H9 (cell line): Measurements from ENCODE around the gene KCTD7. TPM values are rescaled to one million over a fixed set of nuclear protein-coding genes. Genes with fewer than 3 reads are reported as not detected.
A peak's percentile ranks its signal among the peaks of the same experiment; 100 is the strongest.
"Not testable (repeated sequence)": the region's sequence is repeated elsewhere in the genome, so short reads cannot be mapped to it uniquely, and the experiment has no call there.

Source experiments
- DNase-seq: peaks from one replicate; pipeline ENCODE4 v3.0.0-alpha.2; 2017
- H2AFZ ChIP-seq: one replicate; pipeline ENCODE4 v1.6.1; 2013; ENCODE audit warnings: mild to moderate bottlenecking, low read length, control low read depth, moderate library complexity
- H2AK5ac ChIP-seq: 2 replicates; pipeline ENCODE4 v1.6.1; 2013; ENCODE audit warnings: low read length, control low read depth, mixed read lengths; ENCODE audit not compliant: insufficient read length
- H2BK120ac ChIP-seq: one replicate; pipeline ENCODE4 v1.6.1; 2013; ENCODE audit warnings: low read depth, mild to moderate bottlenecking, low read length, control low read depth, inconsistent platforms; ENCODE audit not compliant: poor library complexity, severe bottlenecking
- H2BK12ac ChIP-seq: 2 replicates; pipeline ENCODE4 v1.6.1; 2013; ENCODE audit warnings: low read length, control low read depth, mixed read lengths, low read depth; ENCODE audit not compliant: insufficient read length
- H2BK15ac ChIP-seq: 2 replicates; pipeline ENCODE4 v1.6.1; 2013; ENCODE audit warnings: low read depth, low read length, control low read depth
- H2BK20ac ChIP-seq: one replicate; pipeline ENCODE4 v1.6.1; 2013; ENCODE audit warnings: low read depth, mild to moderate bottlenecking, low read length, control low read depth, inconsistent platforms; ENCODE audit not compliant: poor library complexity, severe bottlenecking
- H2BK5ac ChIP-seq: 2 replicates; pipeline ENCODE4 v1.6.1; 2013; ENCODE audit warnings: low read length, control low read depth, mixed read lengths; ENCODE audit not compliant: insufficient read length
- H3K14ac ChIP-seq: 2 replicates; pipeline ENCODE4 v1.6.1; 2013; ENCODE audit warnings: low read length, control low read depth; ENCODE audit not compliant: insufficient read depth
- H3K18ac ChIP-seq: 2 replicates; pipeline ENCODE4 v1.6.1; 2013; ENCODE audit warnings: low read depth, mild to moderate bottlenecking, mixed read lengths, low read length, control low read depth; ENCODE audit not compliant: insufficient read length
- H3K23ac ChIP-seq: 2 replicates; pipeline ENCODE4 v1.6.1; 2013; ENCODE audit warnings: low read length, control low read depth, mixed read lengths, low read depth; ENCODE audit not compliant: insufficient read length
- H3K23me2 ChIP-seq: 2 replicates; pipeline ENCODE4 v1.6.1; 2013; ENCODE audit warnings: low read depth, mild to moderate bottlenecking, mixed read lengths, low read length, control low read depth; ENCODE audit not compliant: insufficient read length, poor library complexity, severe bottlenecking
- H3K27ac ChIP-seq: 2 replicates; pipeline ENCODE4 v1.5.1; 2013; ENCODE audit warnings: low read length, control low read depth, mixed read lengths, low read depth; ENCODE audit not compliant: insufficient read length
- H3K27me3 ChIP-seq: 2 replicates; pipeline ENCODE4 v1.6.1; 2013; ENCODE audit warnings: low read length, control low read depth, inconsistent platforms; ENCODE audit not compliant: insufficient read depth
- H3K4ac ChIP-seq: 2 replicates; pipeline ENCODE4 v1.6.1; 2013; ENCODE audit warnings: low read depth, mild to moderate bottlenecking, control low read depth, inconsistent platforms, low read length, moderate library complexity
- H3K4me1 ChIP-seq: 2 replicates; pipeline ENCODE4 v1.6.1; 2013; ENCODE audit warnings: low read length, control low read depth, inconsistent platforms; ENCODE audit not compliant: insufficient read depth
- H3K4me2 ChIP-seq: 2 replicates; pipeline ENCODE4 v1.6.1; 2013; ENCODE audit warnings: low read length, control low read depth, mixed read lengths; ENCODE audit not compliant: insufficient read length, insufficient read depth
- H3K56ac ChIP-seq: 2 replicates; pipeline ENCODE4 v1.6.1; 2013; ENCODE audit warnings: low read depth, mild to moderate bottlenecking, mixed read lengths, low read length, control low read depth; ENCODE audit not compliant: insufficient read length
- H3K79me1 ChIP-seq: 2 replicates; pipeline ENCODE4 v1.6.1; 2013; ENCODE audit warnings: low read depth, mild to moderate bottlenecking, moderate library complexity, low read length, control low read depth, inconsistent platforms; ENCODE audit not compliant: insufficient read depth, poor library complexity, severe bottlenecking
- H3K79me2 ChIP-seq: 2 replicates; pipeline ENCODE4 v1.6.1; 2013; ENCODE audit warnings: low read length, control low read depth, inconsistent platforms; ENCODE audit not compliant: insufficient read depth
- H3K9ac ChIP-seq: 2 replicates; pipeline ENCODE4 v1.6.1; 2013; ENCODE audit warnings: low read length, control low read depth, mixed read lengths; ENCODE audit not compliant: insufficient read length; ENCODE audit errors: extremely low read depth
- H3K9me3 ChIP-seq: one replicate; pipeline ENCODE4 v1.6.1; 2013; ENCODE audit warnings: low read depth, low read length, inconsistent platforms; ENCODE audit not compliant: control insufficient read depth
- H3T11ph ChIP-seq: one replicate; pipeline ENCODE4 v1.6.1; 2013; ENCODE audit warnings: mild to moderate bottlenecking, low read length, control low read depth, inconsistent platforms
- H4K20me1 ChIP-seq: one replicate; pipeline ENCODE4 v1.6.1; 2013; ENCODE audit not compliant: control insufficient read depth, insufficient read length, insufficient read depth
- H4K5ac ChIP-seq: 2 replicates; pipeline ENCODE4 v1.6.1; 2013; ENCODE audit warnings: low read depth, mild to moderate bottlenecking, mixed read lengths, low read length, control low read depth; ENCODE audit not compliant: insufficient read length
- H4K8ac ChIP-seq: replicated peaks from 2 replicates; pipeline ENCODE4 v1.6.1; 2013; ENCODE audit warnings: low read length, control low read depth, mixed read lengths, low read depth; ENCODE audit not compliant: insufficient read length
- H4K91ac ChIP-seq: 2 replicates; pipeline ENCODE4 v1.6.1; 2013; ENCODE audit warnings: low read depth, mild to moderate bottlenecking, moderate library complexity, mixed read lengths, low read length, control low read depth; ENCODE audit not compliant: insufficient read length
- H3K27ac Mint-ChIP-seq, 3 experiments: 2 replicates in 2 of 3; 3 replicates in 1 of 3; pipeline ENCODE4 v1.8.0; 2020 to 2021; ENCODE audit warnings: mixed read lengths in 3 of 3, mild to moderate bottlenecking in 1 of 3, moderate library complexity in 1 of 3
- H3K27me3 Mint-ChIP-seq: 2 replicates; pipeline ENCODE4 v1.8.0; 2021; ENCODE audit warnings: low read depth, mild to moderate bottlenecking, moderate library complexity, mixed read lengths
- H3K36me3 Mint-ChIP-seq, 3 experiments: 2 replicates in 2 of 3; 3 replicates in 1 of 3; pipeline ENCODE4 v1.8.0; 2020 to 2021; ENCODE audit warnings: low read depth in 3 of 3, mixed read lengths in 3 of 3; ENCODE audit not compliant: insufficient read depth in 1 of 3
- H3K4me1 Mint-ChIP-seq, 2 experiments: 2 replicates each; pipeline ENCODE4 v1.8.0; 2020; ENCODE audit warnings: mixed read lengths in 2 of 2
- H3K4me3 Mint-ChIP-seq, 2 experiments: 2 replicates in 1 of 2; 3 replicates in 1 of 2; pipeline ENCODE4 v1.8.0; 2020 to 2021; ENCODE audit warnings: mild to moderate bottlenecking in 2 of 2, mixed read lengths in 2 of 2, moderate library complexity in 1 of 2
- H3K9me3 Mint-ChIP-seq, 2 experiments: 2 replicates in 1 of 2; 3 replicates in 1 of 2; pipeline ENCODE4 v1.8.0; 2020; ENCODE audit warnings: mild to moderate bottlenecking in 2 of 2, mixed read lengths in 2 of 2, moderate library complexity in 1 of 2
- WGBS: extraction: QIAGEN DNeasy Blood & Tissue Kit; methylation state at CpG from one replicate; pipeline ENCODE4 v1.1.7; 2013; ENCODE audit warnings: missing lambda C conversion rate, low lambda C conversion rate, mixed read lengths; ENCODE audit not compliant: insufficient read length; ENCODE audit errors: extremely low coverage; 5-methylcytosine and 5-hydroxymethylcytosine counted together
- total RNA-seq: library from RNA; stranded (reverse); gene quantifications from 2 replicates; pipeline ENCODE4 v1.2.1, GENCODE V29; 2021

KCTD7 gene
- total RNA-seq, 1 experiment from 2014 or later: 8.9 TPM

DNA sequence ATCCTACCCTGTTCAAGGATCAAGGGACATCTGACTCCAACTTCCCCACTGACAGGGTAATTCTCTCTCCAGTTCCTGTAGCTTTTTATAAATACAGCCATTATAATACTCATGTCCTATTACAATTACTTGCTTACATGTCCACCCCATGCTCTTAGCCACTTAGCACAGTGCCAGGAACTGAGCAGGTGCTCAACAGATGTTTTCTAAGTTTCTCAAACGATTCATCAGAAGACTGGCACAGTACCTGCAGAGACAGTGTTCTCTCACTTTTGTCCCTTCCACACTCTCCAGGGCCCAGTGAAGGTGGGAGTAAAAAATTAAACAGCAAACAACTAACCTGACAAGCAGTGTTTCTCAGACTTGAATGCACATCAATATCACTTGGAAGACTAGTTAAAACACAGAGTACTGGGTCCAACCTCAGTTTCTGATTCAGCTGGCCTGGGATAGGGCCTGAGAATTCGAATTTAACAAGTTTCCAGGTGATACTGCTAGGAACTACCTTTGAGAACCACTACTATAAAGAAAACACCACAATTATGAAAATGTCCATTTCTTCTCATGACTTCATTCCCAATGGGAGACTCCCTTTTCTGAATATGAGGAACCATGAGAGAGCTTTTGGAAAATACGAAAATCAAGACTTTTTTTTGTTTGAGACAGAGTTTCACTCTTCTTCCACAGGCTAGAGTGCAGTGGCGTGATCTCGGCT lies 39.7 kb upstream of the KCTD7 start:
- H3K79me2 ChIP-seq: peaks cover 40% of the 10 kb centered on the region; the same call in 1 of the 2 replicates
- H2BK5ac ChIP-seq, H2BK120ac ChIP-seq, H3K18ac ChIP-seq, H3K27ac ChIP-seq, H3K56ac ChIP-seq, H2BK15ac ChIP-seq, H3K4me1 ChIP-seq, H4K20me1 ChIP-seq, H3K14ac ChIP-seq, H3K79me1 ChIP-seq, H4K91ac ChIP-seq, H3K9ac ChIP-seq, DNase-seq, H3K4me3 Mint-ChIP-seq, H4K8ac ChIP-seq, H3K9me3 ChIP-seq, H3T11ph ChIP-seq, H2BK12ac ChIP-seq, H3K23me2 ChIP-seq, H3K27me3 Mint-ChIP-seq, H3K23ac ChIP-seq, H3K4me2 ChIP-seq, H4K5ac ChIP-seq, H3K9me3 Mint-ChIP-seq, H3K4ac ChIP-seq, H2AFZ ChIP-seq, H2AK5ac ChIP-seq, H2BK20ac ChIP-seq, H3K27me3 ChIP-seq: not testable (repeated sequence)
- H3K4me1 Mint-ChIP-seq: peaks cover 19 to 23% of the 10 kb centered on the region in 2 experiments
- peaks cover 13 to 23% (median 15%) of the 10 kb centered on the region in 3 experiments for H3K36me3 Mint-ChIP-seq
- H3K27ac Mint-ChIP-seq: peak overlapping the region in 2 of 3 experiments; percentile 7 to 12; a peak in 1 of 7 replicates
- no CpG with 5 or more reads among the region's 5 CpGs for whole genome bisulfite sequencing

DNA sequence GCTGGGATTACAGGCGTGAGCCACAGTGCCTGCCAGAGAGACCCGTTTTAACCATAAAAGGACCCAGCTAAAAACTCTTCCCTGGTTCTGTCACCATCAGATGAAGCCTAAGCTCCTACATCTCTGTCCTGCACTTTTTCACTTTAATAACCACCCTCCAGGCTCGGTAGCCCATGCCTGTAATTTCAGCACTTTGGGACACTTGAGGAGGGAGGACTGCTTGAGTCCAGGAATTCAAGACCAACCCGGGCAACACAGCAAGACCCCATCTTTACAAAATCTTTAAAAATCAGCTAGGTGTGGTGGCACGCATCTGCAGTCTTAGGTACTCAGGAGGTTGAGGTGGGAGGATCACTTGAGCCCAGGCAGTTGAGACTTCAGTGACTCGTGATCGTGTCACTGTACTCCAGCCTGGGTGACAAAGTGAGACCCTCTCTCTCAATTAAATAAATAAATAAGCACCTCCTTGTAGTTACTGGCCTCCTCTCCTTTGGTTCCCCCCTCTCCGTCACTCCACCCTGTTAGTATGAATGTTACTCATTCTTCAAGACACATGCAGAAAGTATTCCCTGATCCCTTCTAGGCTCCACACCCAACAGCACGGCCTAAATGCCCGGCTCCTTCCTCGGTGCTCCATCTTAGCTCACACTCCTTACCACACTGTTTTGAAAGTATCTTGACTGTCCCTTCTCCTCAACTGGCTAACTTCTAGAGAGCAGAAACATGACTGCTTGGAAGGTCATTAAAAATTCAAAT lies 38.2 kb upstream of the KCTD7 start:
- not testable (repeated sequence) for H3K14ac ChIP-seq, H3K9me3 ChIP-seq, H3K18ac ChIP-seq, H2AK5ac ChIP-seq, H4K8ac ChIP-seq, H3K79me1 ChIP-seq, H2BK12ac ChIP-seq, H4K91ac ChIP-seq, H2BK120ac ChIP-seq, DNase-seq, H3K4me1 ChIP-seq, H3K4ac ChIP-seq, H3K27ac ChIP-seq, H3T11ph ChIP-seq, H2BK5ac ChIP-seq, H4K20me1 ChIP-seq, H3K23ac ChIP-seq, H4K5ac ChIP-seq, H3K27me3 ChIP-seq, H3K23me2 ChIP-seq, H2AFZ ChIP-seq, H3K9ac ChIP-seq, H2BK15ac ChIP-seq, H3K27me3 Mint-ChIP-seq, H3K56ac ChIP-seq, H2BK20ac ChIP-seq
- peaks cover 36% of the 10 kb centered on the region; the same call in 1 of the 2 replicates for H3K79me2 ChIP-seq
- peaks cover 22 to 24% of the 10 kb centered on the region in 2 experiments for H3K9me3 Mint-ChIP-seq
- H3K4me2 ChIP-seq: peak overlapping the region; percentile 3
- H3K27ac Mint-ChIP-seq: peak overlapping the region; percentile 19 to 94 (median 78); a peak in 6 of 7 replicates
- peaks cover 19 to 23% of the 10 kb centered on the region in 2 experiments for H3K4me1 Mint-ChIP-seq
- peak overlapping the region; percentile 93 to 96 for H3K4me3 Mint-ChIP-seq
- WGBS: no CpG with 5 or more reads among the region's 11 CpGs
- H3K36me3 Mint-ChIP-seq: peaks cover 10 to 34% (median 21%) of the 10 kb centered on the region in 3 experiments
